Endothelial cell of umbilical vein (primary cell): Measurements from ENCODE around the gene ASCL4. TPM values are rescaled to one million over a fixed set of nuclear protein-coding genes. Genes with fewer than 3 reads are reported as not detected.

Experiments
- BruUV-seq: library from RNA; stranded (reverse); fragments of 400-500 nt; replicated peaks from 2 replicates; lab custom pipeline; 2021; lab: Mats Ljungman, UMichigan
- CTCF ChIA-PET: fragments of 300-600, 350-600 bp; sonication (Branson Sonifier 250); formaldehyde crosslinking; loops from one replicate; lab custom pipeline; 2021; ENCODE audit warnings: antibody characterized with exemption, inconsistent platforms; lab: Charles Lee
- POLR2A ChIA-PET: fragments of 300-600, 350-600 bp; sonication (Branson Sonifier 250); formaldehyde crosslinking; loops from one replicate; lab custom pipeline; 2021; ENCODE audit warnings: antibody characterized with exemption, inconsistent platforms; lab: Charles Lee
- DNase-seq: peaks from one replicate; pipeline ENCODE4 v3.0.0-alpha.2; 2011; ENCODE audit warnings: low read depth, low spot score
- FAIRE-seq: peaks from 2 replicates; lab custom pipeline; 2011; peaks lifted over from hg19 to GRCh38; lab: Jason Lieb, UNC
- H2AFZ ChIP-seq: 2 replicates; pipeline ENCODE4 v1.6.0; 2012; ENCODE audit warnings: low read depth, low read length, control low read depth, inconsistent platforms
- H3K27ac ChIP-seq: 2 replicates; pipeline ENCODE4 v1.5.1; 2011; ENCODE audit warnings: low read depth, mild to moderate bottlenecking, control low read depth, low read length, moderate library complexity; ENCODE audit not compliant: insufficient read depth
- H3K27me3 ChIP-seq, 2 experiments: 2 replicates each; pipeline versions ENCODE4 v1.6.0 to v1.6.1; 2011; ENCODE audit warnings: low read length in 2 of 2, mixed read lengths in 1 of 2; ENCODE audit not compliant: control insufficient read depth in 2 of 2, insufficient read depth in 2 of 2
- H3K36me3 ChIP-seq, 2 experiments: 2 replicates in 1 of 2; 3 replicates in 1 of 2; pipeline ENCODE4 v1.5.1; 2011; ENCODE audit warnings: low read length in 2 of 2, mild to moderate bottlenecking in 1 of 2, moderate library complexity in 1 of 2; ENCODE audit not compliant: control insufficient read depth in 2 of 2, insufficient read depth in 2 of 2; ENCODE audit errors: extremely low read depth in 1 of 2
- H3K4me1 ChIP-seq: 3 replicates; pipeline ENCODE4 v1.5.1; 2011; ENCODE audit warnings: mild to moderate bottlenecking, low read length; ENCODE audit not compliant: control insufficient read depth, insufficient read depth; ENCODE audit errors: extremely low read depth
- H3K4me2 ChIP-seq: 2 replicates; pipeline ENCODE4 v1.6.1; 2011; ENCODE audit warnings: low read length, control low read depth, mixed read lengths; ENCODE audit not compliant: insufficient read depth
- H3K4me3 ChIP-seq, 3 experiments: fragments of 200-600 bp in 1 of 3; sonication (generic), shearing (Covaris generic) in 1 of 3; replicated peaks in 1 of 3; 2 replicates each; pipeline ENCODE4 v1.5.1; 2011 to 2016; ENCODE audit warnings: control low read depth in 3 of 3, low read length in 3 of 3, mild to moderate bottlenecking in 2 of 3, inconsistent platforms in 1 of 3, low read depth in 1 of 3, moderate library complexity in 1 of 3; ENCODE audit not compliant: insufficient read depth in 1 of 3
- H3K79me2 ChIP-seq: 2 replicates; pipeline ENCODE4 v1.6.0; 2012; ENCODE audit warnings: low read length, inconsistent platforms; ENCODE audit not compliant: control insufficient read depth, insufficient read depth
- H3K9ac ChIP-seq: replicated peaks from 2 replicates; pipeline ENCODE3; 2011; ENCODE audit warnings: low read length, control low read depth; ENCODE audit not compliant: insufficient read depth; ENCODE audit errors: extremely low read depth
- H3K9me1 ChIP-seq: replicated peaks from 3 replicates; pipeline ENCODE4 v1.6.0; 2011; ENCODE audit warnings: mild to moderate bottlenecking, low read length; ENCODE audit not compliant: control insufficient read depth, insufficient read depth; ENCODE audit errors: extremely low read depth
- H3K9me3 ChIP-seq: replicated peaks from 2 replicates; pipeline ENCODE4 v1.5.1; 2012; ENCODE audit warnings: low read length, inconsistent platforms; ENCODE audit not compliant: control insufficient read depth, insufficient read depth
- H4K20me1 ChIP-seq: replicated peaks from 2 replicates; pipeline ENCODE3; 2011; ENCODE audit warnings: mild to moderate bottlenecking, low read length; ENCODE audit not compliant: control insufficient read depth, insufficient read depth; ENCODE audit errors: extremely low read depth
- EZH2 ChIP-seq: IDR thresholded peaks from 2 replicates; pipeline ENCODE4 v1.6.1; 2012; ENCODE audit warnings: borderline replicate concordance, low read depth, mild to moderate bottlenecking, moderate library complexity, low read length, inconsistent platforms; ENCODE audit not compliant: severe bottlenecking
- FOS ChIP-seq: IDR thresholded peaks from 2 replicates; pipeline ENCODE4 v1.6.1; 2011; ENCODE audit warnings: mild to moderate bottlenecking, low read length, moderate library complexity, borderline replicate concordance; ENCODE audit not compliant: insufficient read depth
- GATA2 ChIP-seq: IDR thresholded peaks from 2 replicates; pipeline ENCODE4 v1.7.0; 2011; ENCODE audit warnings: low read depth, mild to moderate bottlenecking, moderate library complexity, mixed read lengths, low read length; ENCODE audit not compliant: insufficient read length, insufficient read depth
- JUN ChIP-seq: IDR thresholded peaks from 2 replicates; pipeline ENCODE4 v1.6.1; 2011; ENCODE audit warnings: borderline replicate concordance, low read depth; ENCODE audit not compliant: insufficient read length, insufficient read depth
- MYC ChIP-seq: IDR thresholded peaks from one replicate; pipeline ENCODE4 v1.6.1; 2011; ENCODE audit warnings: mild to moderate bottlenecking, low read depth, low read length
- POLR2A ChIP-seq: IDR thresholded peaks from 2 replicates; pipeline ENCODE4 v1.6.1; 2012; ENCODE audit warnings: low read depth, mild to moderate bottlenecking, control low read depth, low read length
- POLR2AphosphoS5 ChIP-seq: IDR thresholded peaks from 2 replicates; pipeline ENCODE4 v1.6.1; 2012; ENCODE audit warnings: low read depth, mild to moderate bottlenecking, control low read depth, low read length, moderate library complexity; ENCODE audit not compliant: insufficient read depth
- dilution Hi-C: fragments of 300-500 bp; cut with MboI; formaldehyde crosslinking; loops from one replicate; pipeline ENCODE4 v1.15.0; 2019; ENCODE audit warnings: low sequenced_read_pairs; ENCODE audit not compliant: extremely low pct_ligation_motif_present
- intact Hi-C: fragments of 100-400 bp; cut with micrococcal nuclease; formaldehyde crosslinking; loops from one replicate; pipeline ENCODE4 v1.10.0; 2022
- polyA plus RNA-seq, 4 experiments: library from polyadenylated mRNA; depleted of rRNA in 3 of 4; stranded (reverse) in 3 of 4; unstranded in 1 of 4; fragments of >200 nt; gene quantifications; 2 replicates each; pipeline versions ENCODE4 v1.2.1 to v1.2.3, GENCODE V29; 2011 to 2012; ENCODE audit warnings: missing spikeins in 1 of 4
- total RNA-seq: library from RNA; stranded (reverse); gene quantifications from 2 replicates; pipeline ENCODE4 v1.2.3, GENCODE V29; 2021
- TF ChIP-seq, protein P1 (sequence below): IDR thresholded peaks from 2 replicates; pipeline ENCODE4 v1.6.1; 2011; ENCODE audit not compliant: insufficient read depth, insufficient read length
- TF ChIP-seq, protein P2 (sequence below), 2 donors: IDR thresholded peaks; 1 replicate in 1 of 2; 2 replicates in 1 of 2; pipeline ENCODE4 v1.5.1; 2011; ENCODE audit warnings: low read length in 2 of 2, mild to moderate bottlenecking in 2 of 2, moderate library complexity in 2 of 2, control low read depth in 1 of 2, inconsistent platforms in 1 of 2, low read depth in 1 of 2; ENCODE audit not compliant: insufficient read depth in 1 of 2; ENCODE audit errors: extremely low read depth in 1 of 2

Gene ASCL4
- total and polyA plus RNA-seq, 2 donors (not counting 3 experiments of a cell fraction or from before 2014, with no cell fraction given): not detected

GRCh38 chr12:107776171-107776570, 1.7 kb downstream of the ASCL4 start:
- Histone ChIP-seq H3K79me2 (no peaks in the 10 kb centered on the region), H3K9me1 (no peaks in the 10 kb centered on the region), H3K9me3 (no peaks in the 10 kb centered on the region), H3K27me3 (peaks cover 14 to 41% of the 10 kb centered on the region in 2 experiments), H4K20me1 (peaks cover 2% of the 10 kb centered on the region), H3K4me1 (no peaks in the 10 kb centered on the region), H3K4me3 (no peak overlapping the region), H3K4me2 (no peak overlapping the region), H3K27ac (no peak overlapping the region), H3K36me3 (no peaks in the 10 kb centered on the region), H3K9ac (no peak overlapping the region), H2AFZ (no peak overlapping the region)
- ChIA-PET CTCF (no interaction called here), POLR2A (no interaction called here)
- FAIRE-seq: no peak
- DNase-seq: no peak
- no TSS peak for BruUV-seq
- intact Hi-C loops (no loop called here), dilution Hi-C loops (no loop called here)
- TF ChIP-seq MYC: no peak
- TF ChIP-seq, protein P1, sequence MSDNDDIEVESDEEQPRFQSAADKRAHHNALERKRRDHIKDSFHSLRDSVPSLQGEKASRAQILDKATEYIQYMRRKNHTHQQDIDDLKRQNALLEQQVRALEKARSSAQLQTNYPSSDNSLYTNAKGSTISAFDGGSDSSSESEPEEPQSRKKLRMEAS: no peak
- TF ChIP-seq EZH2: no peak

- Histone ChIP-seq H3K27me3 (peaks cover 14 to 36% of the 10 kb centered on the region in 2 experiments), H4K20me1 (peaks cover 2% of the 10 kb centered on the region), H3K9ac (no peak overlapping the region), H3K79me2 (no peaks in the 10 kb centered on the region), H3K27ac (no peak overlapping the region), H3K4me1 (no peaks in the 10 kb centered on the region), H2AFZ (no peak overlapping the region), H3K9me1 (no peaks in the 10 kb centered on the region), H3K9me3 (no peaks in the 10 kb centered on the region), H3K36me3 (no peaks in the 10 kb centered on the region), H3K4me3 (no peak overlapping the region), H3K4me2 (no peak overlapping the region)
- POLR2A ChIA-PET: no interaction called here
- CTCF ChIA-PET: no interaction called here
- no TSS peak for BruUV-seq
- no peak for TF ChIP-seq POLR2A
- TF ChIP-seq POLR2AphosphoS5: no peak
- no peak for TF ChIP-seq GATA2
- TF ChIP-seq FOS: no peak
- no peak for TF ChIP-seq EZH2
- TF ChIP-seq, protein P1: no peak
- TF ChIP-seq JUN: no peak
- TF ChIP-seq, protein P2, sequence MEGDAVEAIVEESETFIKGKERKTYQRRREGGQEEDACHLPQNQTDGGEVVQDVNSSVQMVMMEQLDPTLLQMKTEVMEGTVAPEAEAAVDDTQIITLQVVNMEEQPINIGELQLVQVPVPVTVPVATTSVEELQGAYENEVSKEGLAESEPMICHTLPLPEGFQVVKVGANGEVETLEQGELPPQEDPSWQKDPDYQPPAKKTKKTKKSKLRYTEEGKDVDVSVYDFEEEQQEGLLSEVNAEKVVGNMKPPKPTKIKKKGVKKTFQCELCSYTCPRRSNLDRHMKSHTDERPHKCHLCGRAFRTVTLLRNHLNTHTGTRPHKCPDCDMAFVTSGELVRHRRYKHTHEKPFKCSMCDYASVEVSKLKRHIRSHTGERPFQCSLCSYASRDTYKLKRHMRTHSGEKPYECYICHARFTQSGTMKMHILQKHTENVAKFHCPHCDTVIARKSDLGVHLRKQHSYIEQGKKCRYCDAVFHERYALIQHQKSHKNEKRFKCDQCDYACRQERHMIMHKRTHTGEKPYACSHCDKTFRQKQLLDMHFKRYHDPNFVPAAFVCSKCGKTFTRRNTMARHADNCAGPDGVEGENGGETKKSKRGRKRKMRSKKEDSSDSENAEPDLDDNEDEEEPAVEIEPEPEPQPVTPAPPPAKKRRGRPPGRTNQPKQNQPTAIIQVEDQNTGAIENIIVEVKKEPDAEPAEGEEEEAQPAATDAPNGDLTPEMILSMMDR (IDR thresholded peaks at IDR 0.05; ENCODE audit: extremely low read depth in 1 of 2, insufficient read depth in 1 of 2, low read depth in 1 of 2, low read length in 2 of 2): no peak
- TF ChIP-seq MYC: no peak
- FAIRE-seq (no peak), DNase-seq (no peak)
- intact Hi-C loops (no loop called here), dilution Hi-C loops (no loop called here)
These were observed 4.0 kb downstream of the ASCL4 start for GRCh38 chr12:107778383-107779025.
